Measurements from ENCODE around the gene RNU6-8.

DNA sequence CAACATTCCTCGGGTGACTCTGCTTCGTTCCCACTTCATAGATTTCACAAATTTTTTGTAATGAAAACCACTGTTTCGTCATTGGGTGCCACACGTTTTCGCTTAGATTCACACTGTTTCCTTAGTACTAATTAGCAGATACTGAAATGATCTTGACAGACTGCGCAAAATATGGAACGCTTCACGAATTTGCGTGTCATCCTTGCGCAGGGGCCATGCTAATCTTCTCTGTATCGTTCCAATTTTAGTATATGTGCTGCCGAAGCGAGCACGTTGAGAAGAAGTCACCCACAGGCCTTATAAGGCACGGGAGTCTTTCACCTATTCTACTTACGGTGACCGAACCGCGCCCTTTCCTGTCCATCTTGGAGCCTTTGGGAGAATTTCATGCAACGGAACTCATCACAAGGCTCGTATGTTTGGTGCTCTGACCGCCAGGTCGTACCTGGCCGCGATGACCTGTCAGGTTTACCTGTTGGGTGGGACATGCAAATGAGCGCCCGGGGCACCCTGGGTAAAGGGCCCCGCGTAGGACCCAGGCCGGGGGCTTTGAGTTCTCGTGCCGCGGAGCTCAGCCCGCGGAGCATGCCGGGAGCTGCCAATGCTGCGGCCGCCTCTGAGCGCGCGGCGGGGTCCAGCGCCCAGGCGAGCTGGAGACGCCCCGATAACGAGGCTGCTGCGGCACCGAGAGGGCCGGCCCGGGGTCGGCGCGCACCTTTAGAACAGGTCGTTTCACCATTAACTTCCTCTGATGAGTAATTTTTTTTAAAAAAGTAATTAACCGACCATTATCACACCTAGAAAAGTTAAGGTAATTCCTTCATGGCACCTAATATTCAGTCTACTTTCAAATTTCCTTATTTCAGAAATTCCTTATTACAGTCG is at the start of gene RNU6-8:
- TF ChIP-seq USF2 (IDR thresholded peaks at IDR 0.05; ENCODE audit: borderline replicate concordance, low read depth, low read length) (no peak), CTCF (IDR thresholded peaks at IDR 0.05) (no peak), MAX (IDR thresholded peaks at IDR 0.05; ENCODE audit: low read depth) (peak; percentile 82; the same call in 1 of the 2 replicates), SMC3 (IDR thresholded peaks at IDR 0.05; ENCODE audit: low read depth, low read length) (no peak)
